Fibroblast of lung (primary cell): ENCODE measurements around the gene PACC1. TPM values are rescaled to one million over a fixed set of nuclear protein-coding genes. Genes with fewer than 3 reads are reported as not detected.

Experiments
- DNase-seq, 2 donors: peaks; one replicate each; pipeline versions ENCODE4 v3.0.0 to v3.0.0-alpha.2; 2010; ENCODE audit warnings: low read depth in 2 of 2
- H2AFZ ChIP-seq: 2 replicates; pipeline ENCODE4 v1.5.1; 2012; ENCODE audit warnings: low read length, control low read depth, inconsistent platforms
- H3K27ac ChIP-seq: 2 replicates; pipeline ENCODE4 v1.5.1; 2011; ENCODE audit warnings: low read length, control low read depth; ENCODE audit not compliant: insufficient read depth
- H3K27me3 ChIP-seq: 2 replicates; pipeline ENCODE4 v1.5.1; 2011; ENCODE audit warnings: mild to moderate bottlenecking, low read length; ENCODE audit not compliant: control insufficient read depth, insufficient read depth
- H3K36me3 ChIP-seq: 2 replicates; pipeline ENCODE4 v1.5.1; 2011; ENCODE audit warnings: low read length; ENCODE audit not compliant: control insufficient read depth, insufficient read depth
- H3K4me1 ChIP-seq: 2 replicates; pipeline ENCODE4 v1.5.1; 2011; ENCODE audit warnings: low read length; ENCODE audit not compliant: control insufficient read depth, insufficient read depth; ENCODE audit errors: extremely low read depth
- H3K4me2 ChIP-seq: 2 replicates; pipeline ENCODE4 v1.5.1; 2011; ENCODE audit warnings: low read length, control low read depth; ENCODE audit not compliant: insufficient read depth; ENCODE audit errors: extremely low read depth
- H3K4me3 ChIP-seq, 4 experiments: fragments of 200-600 bp in 1 of 4; sonication (generic) in 1 of 4; replicated peaks in 1 of 4; 2 replicates each; pipeline ENCODE4 v1.5.1; 2011 to 2016; ENCODE audit warnings: low read length in 4 of 4, low read depth in 3 of 4, mild to moderate bottlenecking in 3 of 4, control low read depth in 2 of 4, inconsistent platforms in 1 of 4, mixed read lengths in 1 of 4; ENCODE audit not compliant: insufficient read depth in 1 of 4; ENCODE audit errors: control extremely low read depth in 1 of 4
- H3K79me2 ChIP-seq: 2 replicates; pipeline ENCODE4 v1.5.1; 2012; ENCODE audit warnings: mild to moderate bottlenecking, low read length, inconsistent platforms; ENCODE audit not compliant: control insufficient read depth, insufficient read depth
- H3K9ac ChIP-seq: 2 replicates; pipeline ENCODE4 v1.5.1; 2011; ENCODE audit warnings: mild to moderate bottlenecking, low read length, control low read depth; ENCODE audit not compliant: insufficient read depth
- H3K9me3 ChIP-seq: 2 replicates; pipeline ENCODE4 v1.5.1; 2012; ENCODE audit warnings: low read depth, low read length; ENCODE audit not compliant: control insufficient read depth, insufficient read depth
- H4K20me1 ChIP-seq: 2 replicates; pipeline ENCODE4 v1.5.1; 2011; ENCODE audit warnings: low read length; ENCODE audit not compliant: control insufficient read depth, insufficient read depth; ENCODE audit errors: extremely low read depth
- EZH2 ChIP-seq: IDR thresholded peaks from 2 replicates; pipeline ENCODE4 v1.5.1; 2012; ENCODE audit warnings: low read length, control low read depth, mild to moderate bottlenecking; ENCODE audit errors: missing control alignments
- polyA plus RNA-seq, 2 donors: library from polyadenylated mRNA; depleted of rRNA in 1 of 2; stranded (reverse) in 1 of 2; unstranded in 1 of 2; fragments of >200 nt; gene quantifications; 2 replicates each; pipeline ENCODE4 v1.2.1, GENCODE V29; 2011 to 2012; ENCODE audit warnings: missing spikeins in 1 of 2
- total RNA-seq: library from RNA; depleted of rRNA; stranded (reverse); fragments of >200 nt; gene quantifications from 2 replicates; pipeline ENCODE4 v1.2.1, GENCODE V29; 2014
- TF ChIP-seq, protein P1 (sequence below), 2 donors: IDR thresholded peaks in 1 of 2; conservative IDR thresholded peaks in 1 of 2; 1 replicate in 1 of 2; 2 replicates in 1 of 2; pipeline ENCODE4 v1.5.1; 2011 to 2012; ENCODE audit warnings: low read length in 2 of 2, control low read depth in 1 of 2, inconsistent platforms in 1 of 2, low read depth in 1 of 2, mild to moderate bottlenecking in 1 of 2

PACC1 gene
- total and polyA plus RNA-seq, 2 donors (not counting 1 experiment from before 2014, with no cell fraction given), result 5.7 to 16.0 TPM

DNA sequence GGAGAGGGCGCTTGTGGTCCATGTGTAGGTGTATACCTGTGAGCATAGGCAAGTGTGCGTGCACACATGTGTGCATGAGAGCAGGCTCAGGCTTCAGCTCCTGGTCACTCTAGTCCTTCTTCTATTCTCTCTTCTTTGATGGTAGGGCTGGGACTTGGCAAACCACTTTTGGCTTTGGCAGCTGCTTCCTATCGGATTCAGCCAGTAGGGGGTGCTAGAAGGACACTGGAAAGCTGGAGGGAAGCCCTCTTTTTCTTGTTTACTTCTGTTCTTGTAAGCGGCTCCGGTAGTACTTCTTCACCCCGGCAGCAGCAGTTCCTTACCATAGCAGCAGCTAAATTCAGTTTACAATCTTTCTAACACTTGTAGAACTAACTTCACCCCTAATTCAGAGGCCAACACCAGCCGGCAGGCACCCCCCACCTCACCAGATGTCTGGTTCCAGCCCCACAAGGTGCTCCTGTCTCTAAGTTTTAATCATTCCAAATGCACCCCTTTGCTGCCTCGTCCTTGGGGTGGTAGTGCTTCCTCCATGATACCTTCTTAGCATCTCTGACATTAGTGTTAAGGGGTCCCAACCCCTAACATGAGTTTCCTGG, 43.2 kb upstream of the PACC1 start:
- Histone ChIP-seq H3K27me3 (no peaks in the 10 kb centered on the region), H3K9ac (no peak overlapping the region), H3K79me2 (no peaks in the 10 kb centered on the region), H3K36me3 (no peaks in the 10 kb centered on the region), H2AFZ (no peak overlapping the region), H3K4me2 (no peak overlapping the region), H3K27ac (no peak overlapping the region), H4K20me1 (no peaks in the 10 kb centered on the region), H3K9me3 (no peaks in the 10 kb centered on the region), H3K4me1 (no peaks in the 10 kb centered on the region), H3K4me3 (no peak overlapping the region)
- peak; percentile 21 to 44 for DNase-seq
- TF ChIP-seq, protein P1, sequence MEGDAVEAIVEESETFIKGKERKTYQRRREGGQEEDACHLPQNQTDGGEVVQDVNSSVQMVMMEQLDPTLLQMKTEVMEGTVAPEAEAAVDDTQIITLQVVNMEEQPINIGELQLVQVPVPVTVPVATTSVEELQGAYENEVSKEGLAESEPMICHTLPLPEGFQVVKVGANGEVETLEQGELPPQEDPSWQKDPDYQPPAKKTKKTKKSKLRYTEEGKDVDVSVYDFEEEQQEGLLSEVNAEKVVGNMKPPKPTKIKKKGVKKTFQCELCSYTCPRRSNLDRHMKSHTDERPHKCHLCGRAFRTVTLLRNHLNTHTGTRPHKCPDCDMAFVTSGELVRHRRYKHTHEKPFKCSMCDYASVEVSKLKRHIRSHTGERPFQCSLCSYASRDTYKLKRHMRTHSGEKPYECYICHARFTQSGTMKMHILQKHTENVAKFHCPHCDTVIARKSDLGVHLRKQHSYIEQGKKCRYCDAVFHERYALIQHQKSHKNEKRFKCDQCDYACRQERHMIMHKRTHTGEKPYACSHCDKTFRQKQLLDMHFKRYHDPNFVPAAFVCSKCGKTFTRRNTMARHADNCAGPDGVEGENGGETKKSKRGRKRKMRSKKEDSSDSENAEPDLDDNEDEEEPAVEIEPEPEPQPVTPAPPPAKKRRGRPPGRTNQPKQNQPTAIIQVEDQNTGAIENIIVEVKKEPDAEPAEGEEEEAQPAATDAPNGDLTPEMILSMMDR (conservative IDR thresholded peaks at IDR 0.05 in 1 of 2, IDR thresholded peaks at IDR 0.05 in 1 of 2; ENCODE audit: low read depth in 1 of 2, low read length in 2 of 2), result peak; percentile 28 to 50
- TF ChIP-seq EZH2, result no peak

DNA sequence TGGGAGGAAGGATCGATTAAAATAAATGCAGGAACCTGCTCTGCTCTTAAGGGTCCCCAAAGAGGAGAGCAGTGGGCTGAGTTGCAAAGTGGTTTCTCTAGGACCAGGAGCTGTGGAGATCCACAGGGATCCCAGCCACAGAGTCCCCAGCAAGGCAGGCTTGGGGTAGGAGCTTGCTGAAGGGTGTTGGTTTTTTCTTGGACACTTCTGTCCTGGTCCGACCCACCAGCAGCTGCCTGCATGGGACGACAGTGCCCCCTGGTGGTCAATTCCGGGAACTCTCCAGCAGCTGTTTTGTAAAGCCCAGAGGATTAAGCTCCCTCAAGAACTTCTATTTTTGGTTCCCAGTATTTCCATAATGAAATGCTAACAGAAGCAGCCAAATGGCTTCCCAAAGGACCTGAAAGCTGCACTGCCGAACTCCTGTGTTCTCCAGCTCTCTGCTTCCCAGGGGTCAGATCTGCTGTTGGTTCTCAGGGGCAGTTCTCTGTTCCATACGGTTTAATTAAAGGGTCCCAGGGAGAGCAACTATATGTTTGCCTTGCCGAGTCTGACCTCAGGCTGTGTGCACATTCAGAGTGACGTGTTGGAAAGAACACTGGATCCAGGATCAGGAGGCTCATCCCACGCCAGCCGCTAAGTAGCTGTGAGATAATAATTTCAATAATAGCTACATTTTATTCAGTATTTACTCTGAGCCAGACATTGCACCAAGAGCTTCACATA, 41.3 kb upstream of the PACC1 start:
- Histone ChIP-seq H3K79me2 (no peaks in the 10 kb centered on the region), H3K4me2 (no peak overlapping the region), H3K27me3 (no peaks in the 10 kb centered on the region), H2AFZ (peak overlapping the region; percentile 60), H3K9me3 (no peaks in the 10 kb centered on the region), H3K27ac (no peak overlapping the region), H3K9ac (no peak overlapping the region), H3K36me3 (no peaks in the 10 kb centered on the region), H4K20me1 (no peaks in the 10 kb centered on the region), H3K4me3 (peak overlapping the region in 1 of 4 experiments; percentile 25), H3K4me1 (peaks cover 5% of the 10 kb centered on the region)
- TF ChIP-seq, protein P1 (conservative IDR thresholded peaks at IDR 0.05 in 1 of 2, IDR thresholded peaks at IDR 0.05 in 1 of 2; ENCODE audit: low read depth in 1 of 2, low read length in 2 of 2), result peak; percentile 96 to 97
- no peak for TF ChIP-seq EZH2
- peak; percentile 55 to 86 for DNase-seq

DNA sequence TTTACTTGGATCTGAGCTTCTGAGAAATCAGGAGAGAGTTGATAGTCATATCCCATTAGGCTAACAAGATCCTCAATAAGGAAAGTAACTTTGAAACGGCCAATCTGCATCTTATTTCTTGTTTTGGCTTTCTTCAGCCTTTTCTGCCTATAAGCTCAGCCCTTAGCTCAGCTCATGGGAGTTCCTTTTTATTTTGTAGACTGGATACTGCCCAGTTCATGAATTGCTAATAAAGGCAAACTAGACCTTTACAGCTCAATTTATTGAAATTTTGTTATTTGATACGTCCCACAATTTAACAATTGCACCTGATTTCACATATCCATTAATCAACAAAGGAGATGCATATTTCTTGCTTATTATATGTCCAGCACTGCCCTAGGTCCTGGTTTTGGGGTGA, 40.7 kb upstream of the PACC1 start:
- no peaks in the 10 kb centered on the region for H3K36me3 ChIP-seq
- no peak overlapping the region for H2AFZ ChIP-seq
- H3K4me3 ChIP-seq, result no peak overlapping the region
- H3K4me1 ChIP-seq, result peaks cover 5% of the 10 kb centered on the region
- H3K27me3 ChIP-seq, result no peaks in the 10 kb centered on the region
- DNase-seq, result no peak
- no peak overlapping the region for H3K27ac ChIP-seq
- no peak overlapping the region for H3K9ac ChIP-seq
- H3K9me3 ChIP-seq, result no peaks in the 10 kb centered on the region
- no peaks in the 10 kb centered on the region for H3K79me2 ChIP-seq
- TF ChIP-seq, protein P1 (conservative IDR thresholded peaks at IDR 0.05 in 1 of 2, IDR thresholded peaks at IDR 0.05 in 1 of 2; ENCODE audit: low read depth in 1 of 2, low read length in 2 of 2), result no peak
- TF ChIP-seq EZH2, result no peak
- no peak overlapping the region for H3K4me2 ChIP-seq
- H4K20me1 ChIP-seq, result no peaks in the 10 kb centered on the region
